SK-N-MC (cell line): ENCODE data around the gene LGALS16.
"Not testable (repeated sequence)": the region's sequence is repeated elsewhere in the genome, so short reads cannot be mapped to it uniquely, and the experiment has no call there.

Source experiments
- EZH2 ChIP-seq: fragments of 200-600 bp; sonication (generic); IDR thresholded peaks from one replicate; pipeline ENCODE4 v1.6.1; 2017; ENCODE audit warnings: antibody characterized with exemption
- POLR2AphosphoS5 ChIP-seq: IDR thresholded peaks from 2 replicates; pipeline ENCODE4 v1.6.1; 2012; ENCODE audit warnings: mild to moderate bottlenecking, low read depth, low read length, borderline replicate concordance

- TF ChIP-seq POLR2AphosphoS5, EZH2: not testable (repeated sequence)
Measured at GRCh38 chr19:39688637-39689036, 32.9 kb downstream of the LGALS16 start.
